Measurements from ENCODE around the gene LRRC1. TPM values are rescaled to one million over a fixed set of nuclear protein-coding genes. Genes with fewer than 3 reads are reported as not detected.

The LRRC1 gene
- polyA plus RNA-seq, 1 donor (not counting 4 experiments of a cell fraction or from before 2014, with no cell fraction given): 19.7 TPM

GRCh38 chr6:53797304-53797703 lies 2.5 kb downstream of the LRRC1 start:
- peaks cover 5% of the 10 kb centered on the region for H4K20me1 ChIP-seq (ENCODE audit: control insufficient read depth, extremely low read depth, insufficient read depth, low read length)
- no peaks in the 10 kb centered on the region for H3K9me3 ChIP-seq (ENCODE audit: control insufficient read depth, low read depth, low read length)
- DNase-seq (ENCODE audit: low read depth, low spot score) (no peak), FAIRE-seq (no peak)
- peaks cover 18% of the 10 kb centered on the region for H3K4me1 ChIP-seq (ENCODE audit: control insufficient read depth, extremely low read depth, insufficient read depth, low read length)
- peak overlapping the region; percentile 15 for H3K27ac ChIP-seq (ENCODE audit: control insufficient read depth, insufficient read depth, low read length)
- H3K9ac ChIP-seq (ENCODE audit: control insufficient read depth, extremely low read depth, insufficient read depth, low read length): peak overlapping the region; percentile 13
- no peak overlapping the region for H2AFZ ChIP-seq (ENCODE audit: control insufficient read depth, low read length)
- H3K79me2 ChIP-seq (ENCODE audit: control insufficient read depth, insufficient read depth, low read length): peaks cover 69% of the 10 kb centered on the region
- H3K4me3 ChIP-seq (ENCODE audit: control insufficient read depth in 2 of 3, extremely low read depth in 1 of 3, insufficient read depth in 2 of 3, low read depth in 1 of 3, low read length in 3 of 3): peak overlapping the region in 1 of 3 experiments; percentile 97
- H3K9me1 ChIP-seq (ENCODE audit: control insufficient read depth, extremely low read depth, insufficient read depth, low read length): no peaks in the 10 kb centered on the region
- no peaks in the 10 kb centered on the region for H3K36me3 ChIP-seq (ENCODE audit: control insufficient read depth in 2 of 2, extremely low read depth in 1 of 2, insufficient read depth in 2 of 2, low read length in 2 of 2)
- TF ChIP-seq EZH2 (IDR thresholded peaks at IDR 0.05; ENCODE audit: low read length) (no peak), CTCF (optimal IDR thresholded peaks at IDR 0.05 in 1 of 3, IDR thresholded peaks at IDR 0.05 in 1 of 3, conservative IDR thresholded peaks at IDR 0.05 in 1 of 3; ENCODE audit: extremely low read depth in 1 of 3, insufficient read depth in 2 of 3, low read length in 3 of 3) (no peak)
- dilution Hi-C loops (cut with MboI; ENCODE audit: extremely low pct_ligation_motif_present, low sequenced_read_pairs): no loop called here
- H3K4me2 ChIP-seq (ENCODE audit: control insufficient read depth, extremely low read depth, insufficient read depth, low read depth, low read length): peak overlapping the region; percentile 99
- no peaks in the 10 kb centered on the region for H3K27me3 ChIP-seq (ENCODE audit: control insufficient read depth, extremely low read depth, insufficient read depth, low read length)

GRCh38 chr6:53799340-53799739 lies 4.5 kb downstream of the LRRC1 start:
- DNase-seq (ENCODE audit: low read depth, low spot score) (no peak), FAIRE-seq (no peak)
- no peak overlapping the region for H2AFZ ChIP-seq (ENCODE audit: control insufficient read depth, low read length)
- H3K36me3 ChIP-seq (ENCODE audit: control insufficient read depth in 2 of 2, extremely low read depth in 1 of 2, insufficient read depth in 2 of 2, low read length in 2 of 2): no peaks in the 10 kb centered on the region
- H4K20me1 ChIP-seq (ENCODE audit: control insufficient read depth, extremely low read depth, insufficient read depth, low read length): peaks cover 5% of the 10 kb centered on the region
- no peaks in the 10 kb centered on the region for H3K27me3 ChIP-seq (ENCODE audit: control insufficient read depth, extremely low read depth, insufficient read depth, low read length)
- H3K4me1 ChIP-seq (ENCODE audit: control insufficient read depth, extremely low read depth, insufficient read depth, low read length): peaks cover 19% of the 10 kb centered on the region
- H3K4me3 ChIP-seq (ENCODE audit: control insufficient read depth in 2 of 3, extremely low read depth in 1 of 3, insufficient read depth in 2 of 3, low read depth in 1 of 3, low read length in 3 of 3): no peak overlapping the region
- H3K9ac ChIP-seq (ENCODE audit: control insufficient read depth, extremely low read depth, insufficient read depth, low read length): no peak overlapping the region
- TF ChIP-seq CTCF (optimal IDR thresholded peaks at IDR 0.05 in 1 of 3, IDR thresholded peaks at IDR 0.05 in 1 of 3, conservative IDR thresholded peaks at IDR 0.05 in 1 of 3; ENCODE audit: extremely low read depth in 1 of 3, insufficient read depth in 2 of 3, low read length in 3 of 3) (no peak), EZH2 (IDR thresholded peaks at IDR 0.05; ENCODE audit: low read length) (no peak)
- no peak overlapping the region for H3K4me2 ChIP-seq (ENCODE audit: control insufficient read depth, extremely low read depth, insufficient read depth, low read depth, low read length)
- dilution Hi-C loops (cut with MboI; ENCODE audit: extremely low pct_ligation_motif_present, low sequenced_read_pairs): no loop called here
- no peaks in the 10 kb centered on the region for H3K9me1 ChIP-seq (ENCODE audit: control insufficient read depth, extremely low read depth, insufficient read depth, low read length)
- no peak overlapping the region for H3K27ac ChIP-seq (ENCODE audit: control insufficient read depth, insufficient read depth, low read length)
- no peaks in the 10 kb centered on the region for H3K9me3 ChIP-seq (ENCODE audit: control insufficient read depth, low read depth, low read length)
- H3K79me2 ChIP-seq (ENCODE audit: control insufficient read depth, insufficient read depth, low read length): peaks cover 86% of the 10 kb centered on the region

All from keratinocyte (primary cell).